ENCODE results near the gene RAI1.

Gene RAI1

GRCh38 chr17:17836818-17837379, 155.6 kb downstream of the RAI1 start, which contains the start of gene SREBF1:
Gene SREBF1, minus strand, starts transcription at chr17:17836986. Its CDS starts 169 bp downstream, at chr17:17836817.
- DNase-seq: peak; percentile 38

- no peak for DNase-seq
These were observed 156.1 kb downstream of the RAI1 start for GRCh38 chr17:17837380-17837821.

GRCh38 chr17:17837966-17838962, 157.0 kb downstream of the RAI1 start:
- peak; percentile 11 for DNase-seq

GRCh38 chr17:17839791-17840707, 158.8 kb downstream of the RAI1 start:
- DNase-seq: peak; percentile 82

- peak; percentile 26 for DNase-seq
These were observed 159.7 kb downstream of the RAI1 start for GRCh38 chr17:17840751-17841591.

GRCh38 chr17:17841601-17842025, 160.4 kb downstream of the RAI1 start:
- DNase-seq: no peak

- no peak for DNase-seq
These were observed 161.0 kb downstream of the RAI1 start for GRCh38 chr17:17842111-17842876.

- no peak for DNase-seq
These were observed 161.8 kb downstream of the RAI1 start for GRCh38 chr17:17843096-17843495.

GRCh38 chr17:17844079-17844478, 162.8 kb downstream of the RAI1 start:
- no peak for DNase-seq

- DNase-seq: no peak
These were observed 163.2 kb downstream of the RAI1 start for GRCh38 chr17:17844500-17844899.

- DNase-seq: no peak
These were observed 164.0 kb downstream of the RAI1 start for GRCh38 chr17:17845046-17845775.

GRCh38 chr17:17846003-17846402, 164.7 kb downstream of the RAI1 start:
- no peak for DNase-seq

- DNase-seq: no peak
These were observed 165.4 kb downstream of the RAI1 start for GRCh38 chr17:17846645-17847044.

GRCh38 chr17:17847118-17847689, 165.9 kb downstream of the RAI1 start:
- DNase-seq: no peak

- DNase-seq: no peak
These were observed 166.5 kb downstream of the RAI1 start for GRCh38 chr17:17847726-17848125.

- no peak for DNase-seq
These were observed 167.2 kb downstream of the RAI1 start for GRCh38 chr17:17848311-17849082.

GRCh38 chr17:17849147-17849820, 168.0 kb downstream of the RAI1 start:
- peak; percentile 28 for DNase-seq

- DNase-seq: no peak
These were observed 168.7 kb downstream of the RAI1 start for GRCh38 chr17:17849845-17850373.

Measured in NCI-H748 treated with DMSO at 0.1 percent for 48 hours (cell line).